ENCODE results near the gene RACGAP1. TPM values are rescaled to one million over a fixed set of nuclear protein-coding genes. Genes with fewer than 3 reads are reported as not detected.

RACGAP1 gene
- total and polyA plus RNA-seq, 2 experiments from 2014 or later = 19.0 to 52.8 TPM

DNA sequence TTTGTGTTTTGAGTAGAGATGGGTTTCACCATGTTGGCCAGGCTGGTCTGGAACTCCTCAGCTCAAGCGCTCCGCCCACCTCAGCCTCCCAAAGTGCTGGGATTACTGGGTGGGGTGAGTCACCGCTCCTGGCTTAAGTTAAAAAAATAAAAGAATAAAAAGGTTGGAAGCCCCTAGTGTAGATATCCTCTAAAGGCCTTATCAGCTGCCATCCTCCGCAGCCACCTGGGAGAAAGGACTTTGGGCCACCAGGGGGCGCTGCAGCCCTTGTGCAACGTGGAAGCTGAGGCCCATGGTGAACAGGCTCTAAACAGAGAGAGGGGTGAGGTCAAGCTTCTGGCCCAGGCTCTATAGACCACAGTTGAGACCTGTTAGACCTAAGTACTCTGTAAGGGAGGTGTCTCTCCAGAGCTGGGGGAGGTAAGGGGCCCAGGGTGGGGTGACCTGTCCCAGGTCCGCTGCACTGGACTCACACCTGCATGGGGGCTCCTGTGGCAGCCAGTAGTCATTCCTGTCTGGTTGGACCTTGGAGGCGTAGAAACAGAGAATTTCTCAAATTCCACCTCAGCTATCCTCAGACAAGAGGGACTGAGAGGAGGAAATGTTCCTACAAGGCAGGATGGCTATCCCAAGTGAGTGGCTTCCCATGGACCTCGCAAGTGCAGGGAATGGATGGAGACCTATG lies 14.0 kb upstream of the RACGAP1 start:
- Histone ChIP-seq H2AFZ (0 out of 2 replicates have a peak overlapping the region, but pooled peaks have one; percentile 15), H3K27me3 (ENCODE audit: insufficient read depth) (peaks cover 8% of the 10 kb centered on the region), H3F3A (replicated peaks; ENCODE audit: low read depth) (no peaks in the 10 kb centered on the region), H3K9me2 (ENCODE audit: insufficient read depth) (no peaks in the 10 kb centered on the region), H3K4me3 (no peak overlapping the region), H3K27ac (ENCODE audit: low read depth) (no peak overlapping the region), H3K4me1 (ENCODE audit: insufficient read depth) (no peaks in the 10 kb centered on the region), H3K79me2 (replicated peaks; ENCODE audit: insufficient read depth) (no peaks in the 10 kb centered on the region), H3K36me3 (ENCODE audit: insufficient read depth) (no peaks in the 10 kb centered on the region), H3K4me2 (no peak overlapping the region), H4K20me1 (replicated peaks; ENCODE audit: insufficient read depth) (no peaks in the 10 kb centered on the region)
- no peak overlapping the region for H3K27ac Mint-ChIP-seq
- DNase-seq (ENCODE audit: low spot score) = peak; percentile 96
- ATAC-seq = peak; percentile 98
- H3K27me3 Mint-ChIP-seq (ENCODE audit: insufficient read depth, low read depth, poor library complexity) = peaks cover 8% of the 10 kb centered on the region
- peak; percentile 98 to 99 for TF ChIP-seq CTCF (conservative IDR thresholded peaks at IDR 0.05; ENCODE audit: low read depth in 2 of 2)
- no peak for TF ChIP-seq ZNF114 (CRISPR knock-in tag; IDR thresholded peaks at IDR 0.05)
- TF ChIP-seq, protein P1, sequence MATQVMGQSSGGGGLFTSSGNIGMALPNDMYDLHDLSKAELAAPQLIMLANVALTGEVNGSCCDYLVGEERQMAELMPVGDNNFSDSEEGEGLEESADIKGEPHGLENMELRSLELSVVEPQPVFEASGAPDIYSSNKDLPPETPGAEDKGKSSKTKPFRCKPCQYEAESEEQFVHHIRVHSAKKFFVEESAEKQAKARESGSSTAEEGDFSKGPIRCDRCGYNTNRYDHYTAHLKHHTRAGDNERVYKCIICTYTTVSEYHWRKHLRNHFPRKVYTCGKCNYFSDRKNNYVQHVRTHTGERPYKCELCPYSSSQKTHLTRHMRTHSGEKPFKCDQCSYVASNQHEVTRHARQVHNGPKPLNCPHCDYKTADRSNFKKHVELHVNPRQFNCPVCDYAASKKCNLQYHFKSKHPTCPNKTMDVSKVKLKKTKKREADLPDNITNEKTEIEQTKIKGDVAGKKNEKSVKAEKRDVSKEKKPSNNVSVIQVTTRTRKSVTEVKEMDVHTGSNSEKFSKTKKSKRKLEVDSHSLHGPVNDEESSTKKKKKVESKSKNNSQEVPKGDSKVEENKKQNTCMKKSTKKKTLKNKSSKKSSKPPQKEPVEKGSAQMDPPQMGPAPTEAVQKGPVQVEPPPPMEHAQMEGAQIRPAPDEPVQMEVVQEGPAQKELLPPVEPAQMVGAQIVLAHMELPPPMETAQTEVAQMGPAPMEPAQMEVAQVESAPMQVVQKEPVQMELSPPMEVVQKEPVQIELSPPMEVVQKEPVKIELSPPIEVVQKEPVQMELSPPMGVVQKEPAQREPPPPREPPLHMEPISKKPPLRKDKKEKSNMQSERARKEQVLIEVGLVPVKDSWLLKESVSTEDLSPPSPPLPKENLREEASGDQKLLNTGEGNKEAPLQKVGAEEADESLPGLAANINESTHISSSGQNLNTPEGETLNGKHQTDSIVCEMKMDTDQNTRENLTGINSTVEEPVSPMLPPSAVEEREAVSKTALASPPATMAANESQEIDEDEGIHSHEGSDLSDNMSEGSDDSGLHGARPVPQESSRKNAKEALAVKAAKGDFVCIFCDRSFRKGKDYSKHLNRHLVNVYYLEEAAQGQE (IDR thresholded peaks at IDR 0.05; ENCODE audit: unreplicated experiment) = no peak
- peak; percentile 64 for TF ChIP-seq CREB1 (CRISPR knock-in tag; IDR thresholded peaks at IDR 0.05; ENCODE audit: low read depth)
- H3K4me3 Mint-ChIP-seq = no peak overlapping the region
- no peaks in the 10 kb centered on the region for H3K9me3 Mint-ChIP-seq
- H3K36me3 Mint-ChIP-seq (ENCODE audit: low read depth) = no peaks in the 10 kb centered on the region
- H3K4me1 Mint-ChIP-seq = no peaks in the 10 kb centered on the region; the same call in 2 of the 3 replicates

- Histone ChIP-seq H3K4me1 (ENCODE audit: insufficient read depth) (no peaks in the 10 kb centered on the region), H4K20me1 (replicated peaks; ENCODE audit: insufficient read depth) (no peaks in the 10 kb centered on the region), H3K4me2 (no peak overlapping the region), H3K79me2 (replicated peaks; ENCODE audit: insufficient read depth) (no peaks in the 10 kb centered on the region), H3F3A (replicated peaks; ENCODE audit: low read depth) (no peaks in the 10 kb centered on the region), H3K27ac (ENCODE audit: low read depth) (no peak overlapping the region), H3K4me3 (no peak overlapping the region), H3K9me2 (ENCODE audit: insufficient read depth) (no peaks in the 10 kb centered on the region), H3K36me3 (ENCODE audit: insufficient read depth) (no peaks in the 10 kb centered on the region), H2AFZ (no peak overlapping the region), H3K27me3 (ENCODE audit: insufficient read depth) (peaks cover 18% of the 10 kb centered on the region)
- Mint-ChIP-seq H3K9me3 (no peaks in the 10 kb centered on the region), H3K4me1 (peaks cover under 1% of the 10 kb centered on the region; the same call in 2 of the 3 replicates), H3K36me3 (ENCODE audit: low read depth) (no peaks in the 10 kb centered on the region), H3K27me3 (ENCODE audit: insufficient read depth, low read depth, poor library complexity) (peaks cover 13% of the 10 kb centered on the region), H3K4me3 (no peak overlapping the region), H3K27ac (no peak overlapping the region)
- no peak for ATAC-seq
- TF ChIP-seq EZH2 (IDR thresholded peaks at IDR 0.05; ENCODE audit: low read depth, unreplicated experiment) (no peak), CREB1 (CRISPR knock-in tag; IDR thresholded peaks at IDR 0.05; ENCODE audit: low read depth) (no peak), STAT1 (IDR thresholded peaks at IDR 0.05; ENCODE audit: unreplicated experiment) (no peak), ZNF331 (CRISPR knock-in tag; IDR thresholded peaks at IDR 0.05; ENCODE audit: low read depth) (no peak), ETS1 (IDR thresholded peaks at IDR 0.05) (no peak), NANOG (IDR thresholded peaks at IDR 0.05; ENCODE audit: borderline replicate concordance) (no peak), EZH2phosphoT487 (IDR thresholded peaks at IDR 0.05; ENCODE audit: unreplicated experiment) (no peak), POLR2AphosphoS5 (IDR thresholded peaks at IDR 0.05; ENCODE audit: low read depth) (no peak)
- TF ChIP-seq, protein P1 (IDR thresholded peaks at IDR 0.05; ENCODE audit: unreplicated experiment) = no peak
- DNase-seq (ENCODE audit: low spot score) = no peak
These were observed 13.0 kb upstream of the RACGAP1 start for GRCh38 chr12:50038336-50038735.

Data from GM23338 (cell line).